GM13977 (cell line): ENCODE data around the gene STIM1.

Source experiments
- DNase-seq: peaks from one replicate; pipeline ENCODE4 v3.0.0; 2012; ENCODE audit warnings: low spot score
- CTCF ChIP-seq: IDR thresholded peaks from 2 replicates; pipeline ENCODE4 v1.5.1; 2012; ENCODE audit warnings: mild to moderate bottlenecking, control low read depth; ENCODE audit not compliant: insufficient read depth; ENCODE audit errors: extremely low read depth, missing control alignments
- in situ Hi-C: fragments of 300-500 bp; cut with MboI; formaldehyde crosslinking; loops from one replicate; pipeline ENCODE4 v1.12.0; 2022; ENCODE audit warnings: low sequenced_read_pairs, low pct_unique_long_range_greater_than_20kb, mixed read lengths, inconsistent platforms; ENCODE audit not compliant: unreplicated experiment

Gene STIM1

GRCh38 chr11:3831378-3832239 lies 23.9 kb upstream of the STIM1 start:
- no peak for TF ChIP-seq CTCF
- in situ Hi-C loops, result no loop called here
- DNase-seq, result no peak

- TF ChIP-seq CTCF, result no peak
- in situ Hi-C loops, result no loop called here
- no peak for DNase-seq
Observed at GRCh38 chr11:3832816-3833215, 22.6 kb upstream of the STIM1 start.

- in situ Hi-C loops, result no loop called here
- no peak for TF ChIP-seq CTCF
- no peak for DNase-seq
Observed at GRCh38 chr11:3833449-3833848, 22.0 kb upstream of the STIM1 start.

- no peak for TF ChIP-seq CTCF
- in situ Hi-C loops, result no loop called here
- DNase-seq, result no peak
Observed at GRCh38 chr11:3834349-3834663, 21.2 kb upstream of the STIM1 start.

GRCh38 chr11:3834664-3835461 lies 20.6 kb upstream of the STIM1 start:
- no peak for TF ChIP-seq CTCF
- in situ Hi-C loops, result no loop called here
- DNase-seq, result no peak

GRCh38 chr11:3835751-3836150 lies 19.7 kb upstream of the STIM1 start:
- no peak for TF ChIP-seq CTCF
- in situ Hi-C loops, result no loop called here
- no peak for DNase-seq
